Fibroblast of mammary gland (primary cell): ENCODE data around the gene SRGAP2C.
"Not testable (repeated sequence)": the region's sequence is repeated elsewhere in the genome, so short reads cannot be mapped to it uniquely, and the experiment has no call there.

Experiments
- DNase-seq: peaks from one replicate; pipeline ENCODE4 v3.0.0-alpha.2; 2010; ENCODE audit warnings: low read depth
- H3K4me3 ChIP-seq: 2 replicates; pipeline ENCODE4 v1.5.1; 2011; ENCODE audit warnings: low read depth, mild to moderate bottlenecking, low read length, moderate library complexity; ENCODE audit not compliant: control insufficient read depth

The SRGAP2C gene

DNA sequence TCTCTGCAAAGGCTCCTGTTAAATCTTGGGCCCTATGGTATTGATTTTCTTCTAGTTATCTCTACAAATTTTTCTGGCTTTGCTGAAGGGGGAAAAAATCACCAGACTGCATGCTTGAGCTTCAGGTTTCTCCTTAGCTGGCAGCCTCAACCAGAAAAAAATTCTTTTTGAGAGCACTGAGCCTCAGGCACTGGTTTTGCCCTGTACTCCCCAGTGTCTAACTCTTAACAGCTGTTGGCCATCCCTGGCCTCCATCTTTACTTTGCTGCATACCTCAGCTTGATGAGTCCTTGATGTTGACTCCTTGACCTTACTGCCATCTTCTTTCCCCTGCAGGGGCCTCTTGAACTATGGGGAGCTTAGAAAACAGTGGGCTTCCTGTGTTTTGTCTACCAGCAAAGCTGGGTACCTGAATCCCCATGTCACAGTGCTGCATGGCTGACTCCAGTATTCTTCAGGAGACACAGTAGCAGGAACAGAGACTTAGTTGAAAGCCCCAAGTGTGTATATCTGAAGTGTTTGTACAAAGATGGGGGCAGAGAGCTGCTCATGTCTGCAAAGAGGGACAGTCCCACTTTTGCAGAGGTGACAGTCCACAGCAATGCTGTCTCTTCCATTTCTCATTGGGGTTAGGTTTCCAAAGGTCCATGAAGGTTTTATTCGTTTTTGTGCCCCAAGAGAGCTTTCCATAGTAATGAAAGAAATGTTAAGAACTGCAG is 31.1 kb downstream of the SRGAP2C start:
- DNase-seq, H3K4me3 ChIP-seq: not testable (repeated sequence)

DNA sequence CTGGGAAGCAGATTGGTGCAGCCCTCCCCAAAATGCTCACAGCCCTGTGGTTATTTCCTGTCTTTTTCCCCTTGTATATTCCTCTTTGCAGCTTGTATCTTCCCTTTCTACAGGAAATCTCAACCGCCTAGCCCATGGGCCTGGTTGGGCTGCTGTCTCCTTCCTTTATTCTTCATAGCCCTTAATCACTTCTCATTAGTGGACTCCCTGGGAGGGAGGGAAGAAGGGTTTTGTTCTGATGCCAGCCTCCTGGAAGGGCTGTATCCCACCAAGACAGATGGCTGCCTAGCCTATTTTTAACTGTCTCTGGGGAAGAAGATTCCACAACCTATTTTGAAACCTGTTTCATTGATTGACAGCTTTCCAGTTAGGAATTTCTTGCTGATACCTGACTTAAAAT is 31.9 kb downstream of the SRGAP2C start:
- not testable (repeated sequence) for H3K4me3 ChIP-seq, DNase-seq

DNA sequence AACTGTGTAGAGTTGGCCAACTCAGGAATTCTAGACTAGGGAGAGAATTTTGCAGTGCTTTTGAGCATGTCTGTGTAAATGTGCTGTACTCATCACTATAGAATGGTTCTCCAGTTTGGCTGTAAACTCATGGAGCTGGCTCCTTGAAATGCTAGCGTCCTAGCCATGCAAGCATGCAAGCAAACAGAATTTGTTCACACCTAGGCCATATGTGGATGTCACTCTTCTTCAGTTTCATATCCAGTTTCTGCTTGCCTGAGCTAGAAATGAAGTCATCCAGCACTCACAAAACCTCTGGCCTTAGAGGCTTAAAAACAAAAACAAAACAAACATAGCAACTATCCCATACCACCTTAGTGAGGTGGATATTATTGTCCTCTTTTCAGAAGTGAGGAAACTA is 37.0 kb downstream of the SRGAP2C start:
- H3K4me3 ChIP-seq, DNase-seq: not testable (repeated sequence)

DNA sequence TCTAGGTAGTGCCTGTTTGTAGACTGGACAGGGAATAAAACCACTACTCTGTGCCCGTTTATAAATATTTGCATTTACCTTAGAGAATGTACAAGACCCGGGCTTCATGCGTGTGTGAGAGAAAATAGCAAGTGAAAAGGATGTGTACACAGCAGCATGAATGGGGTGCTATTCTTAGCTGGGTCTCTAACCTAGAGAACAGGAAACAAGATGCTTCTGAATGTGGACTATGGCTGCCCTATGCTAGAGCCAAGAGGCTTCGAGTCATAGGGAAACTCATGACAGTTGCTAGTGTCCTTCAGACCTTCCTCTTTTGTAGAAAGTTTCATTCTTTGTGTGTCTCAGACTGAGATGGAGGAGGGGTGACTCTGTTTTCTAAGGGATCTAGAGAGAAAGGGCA is 39.9 kb downstream of the SRGAP2C start:
- not testable (repeated sequence) for H3K4me3 ChIP-seq, DNase-seq

DNA sequence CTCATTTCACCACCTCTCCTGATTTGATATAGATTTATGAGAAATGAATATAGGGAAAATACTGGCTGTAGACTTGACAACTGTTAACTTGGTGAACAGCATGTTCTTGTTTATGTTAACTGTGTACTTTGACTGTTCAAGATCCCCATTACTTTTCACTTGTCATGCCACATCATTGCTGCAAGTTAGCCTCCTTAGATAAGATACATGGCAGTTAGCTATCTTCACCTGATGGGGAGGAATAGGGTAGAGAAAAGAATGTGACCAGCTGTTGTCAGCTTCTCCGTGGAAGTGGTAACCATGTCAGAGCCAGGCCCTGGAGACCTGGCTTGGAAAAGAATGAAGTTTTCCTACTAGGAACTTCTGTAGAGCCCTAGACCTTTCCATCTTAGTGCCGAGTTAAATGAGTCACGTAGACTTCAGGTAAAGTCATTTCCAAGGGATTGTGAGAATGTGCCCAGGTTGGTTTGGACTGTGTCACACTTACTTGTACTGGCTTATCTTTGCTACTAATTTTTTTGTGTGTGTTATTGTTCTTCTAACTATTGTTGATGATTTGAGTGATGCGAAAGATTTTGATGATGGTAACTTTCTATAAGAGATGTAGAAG is 41.6 kb downstream of the SRGAP2C start:
- not testable (repeated sequence) for DNase-seq, H3K4me3 ChIP-seq

DNA sequence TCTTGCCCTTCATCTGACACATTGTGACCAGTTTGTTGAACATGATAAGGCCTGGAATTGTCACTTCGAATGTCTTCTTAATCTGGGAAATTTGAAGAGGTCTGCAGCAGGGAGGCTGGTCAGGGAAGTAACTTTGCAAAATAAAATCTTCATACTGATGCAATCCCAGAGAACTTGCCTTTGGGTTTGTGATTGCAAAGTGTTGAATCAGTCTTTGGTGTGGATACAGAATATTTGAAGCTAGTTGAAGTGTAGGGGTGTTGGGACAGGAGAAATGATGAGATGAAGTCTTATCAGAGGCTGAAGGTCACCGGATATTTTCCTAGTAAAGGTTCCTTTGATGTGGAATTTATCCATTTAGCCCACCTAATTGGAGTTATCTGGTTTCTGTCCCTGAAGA is 42.1 kb downstream of the SRGAP2C start:
- not testable (repeated sequence) for H3K4me3 ChIP-seq, DNase-seq

DNA sequence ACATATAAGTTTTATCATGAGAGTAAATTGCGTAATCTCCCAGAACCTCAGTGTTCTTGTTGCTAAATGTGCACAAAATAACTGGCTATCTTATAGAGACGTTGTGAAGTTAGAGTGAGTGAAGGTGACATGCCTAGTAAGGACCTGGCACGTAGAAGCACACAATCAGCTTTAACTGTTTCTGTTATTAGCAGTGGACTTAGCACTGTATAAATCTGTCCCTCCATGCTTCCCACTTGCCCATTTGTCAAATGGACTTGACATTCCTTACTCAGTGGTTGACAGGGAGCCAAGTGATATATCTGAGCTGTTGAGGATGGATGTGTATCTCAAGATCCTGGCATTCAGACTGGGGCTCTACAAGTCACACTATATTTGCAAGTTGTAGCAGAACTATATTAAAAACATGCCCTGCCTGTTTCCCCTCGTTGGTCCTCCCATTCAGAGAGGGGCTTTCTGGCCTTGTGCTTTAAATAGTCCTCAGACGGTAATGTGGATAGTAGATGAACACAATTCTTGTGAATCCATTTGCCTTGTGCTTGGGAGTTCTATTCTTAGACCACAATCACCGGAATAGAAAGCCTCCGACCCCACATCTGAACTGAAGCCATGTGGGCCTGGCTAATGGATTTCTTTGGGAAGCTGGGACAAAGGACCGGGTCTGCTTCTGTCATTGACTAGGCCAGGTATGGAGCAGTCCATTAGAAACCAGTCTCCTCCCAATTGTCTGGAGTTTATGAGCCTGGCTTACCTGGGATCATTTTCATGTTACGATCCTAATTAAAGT is 43.0 kb downstream of the SRGAP2C start:
- DNase-seq, H3K4me3 ChIP-seq: not testable (repeated sequence)

DNA sequence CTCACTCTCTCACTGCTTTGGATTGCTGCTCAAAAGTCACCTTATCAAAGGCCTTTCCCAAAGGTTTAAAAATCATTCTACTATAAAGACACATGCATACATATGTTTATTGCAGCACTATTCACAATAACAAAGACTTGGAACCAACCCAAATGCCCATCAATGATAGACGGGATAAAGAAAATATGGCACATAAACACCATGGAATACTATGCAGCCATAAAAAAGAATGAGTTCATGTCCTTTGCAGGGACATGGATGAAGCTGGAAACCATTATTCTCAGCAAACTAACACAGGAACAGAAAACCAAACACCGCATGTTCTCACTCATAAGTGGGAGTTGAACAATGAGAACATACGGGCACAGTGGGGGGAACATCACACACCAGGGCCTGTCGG is 45.9 kb downstream of the SRGAP2C start:
- H3K4me3 ChIP-seq, DNase-seq: not testable (repeated sequence)

DNA sequence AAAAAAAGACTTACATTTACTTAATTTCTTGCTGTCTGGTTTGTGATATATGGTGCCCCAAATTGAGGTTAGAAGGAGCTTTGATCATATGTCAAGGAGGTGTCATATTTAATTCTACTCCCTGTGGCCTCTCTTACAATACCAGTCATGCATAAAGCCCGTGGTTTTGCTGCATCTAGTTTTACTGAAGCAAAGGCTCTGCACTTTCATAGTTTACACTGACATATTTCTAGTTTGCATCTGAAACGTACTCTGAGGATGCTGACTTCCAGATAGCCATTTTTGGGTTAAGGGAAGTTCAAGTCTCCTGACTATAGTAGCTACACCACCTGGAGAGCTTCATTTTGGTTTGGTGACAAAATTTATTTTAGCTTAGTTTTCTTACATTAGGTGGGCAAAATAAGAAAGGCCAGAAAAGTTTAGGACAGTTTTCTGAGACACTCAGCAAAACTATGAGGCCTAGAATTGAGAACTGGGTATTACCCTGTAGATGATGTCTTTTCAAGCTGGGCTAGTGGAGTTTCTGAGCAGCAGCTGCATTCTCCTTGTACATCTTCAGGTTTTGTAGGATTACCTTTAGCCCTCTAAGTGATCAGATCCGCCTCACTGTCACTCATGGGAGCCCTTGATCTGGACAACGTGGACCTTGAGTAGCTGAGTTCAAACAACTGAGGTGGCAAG is 47.8 kb downstream of the SRGAP2C start:
- not testable (repeated sequence) for DNase-seq, H3K4me3 ChIP-seq

DNA sequence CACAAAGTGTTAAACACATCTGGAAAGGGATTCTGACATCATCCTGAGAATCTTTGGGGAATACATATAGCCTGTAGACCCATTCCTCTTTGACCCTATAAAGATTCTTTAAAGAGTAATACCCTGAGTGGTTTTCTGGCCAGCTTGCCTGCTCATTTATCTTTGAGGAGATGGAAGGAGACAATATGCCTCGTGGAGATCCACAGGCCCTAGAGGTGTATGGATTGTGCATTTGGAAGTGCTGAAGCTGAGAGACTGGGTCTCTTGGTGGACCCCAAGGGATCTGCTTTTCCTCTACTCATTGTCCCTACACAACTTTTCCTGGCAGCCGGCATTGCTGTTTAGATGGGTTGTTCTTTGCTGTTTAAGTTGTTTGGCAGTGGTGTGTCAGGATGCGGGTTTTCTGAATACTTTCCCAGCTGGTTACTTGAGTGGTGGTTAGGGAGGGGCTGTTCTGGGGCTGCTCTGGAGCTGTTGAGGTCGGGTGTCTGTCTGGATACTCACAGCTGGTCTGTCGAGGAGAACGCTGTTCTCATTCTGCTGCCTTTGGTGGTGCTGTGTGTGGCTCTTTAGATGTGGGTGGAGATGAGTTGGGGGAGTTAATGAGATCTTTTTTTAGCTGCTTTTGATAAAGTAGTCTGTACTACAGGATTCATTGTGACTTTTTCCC is 49.5 kb downstream of the SRGAP2C start:
- DNase-seq, H3K4me3 ChIP-seq: not testable (repeated sequence)

DNA sequence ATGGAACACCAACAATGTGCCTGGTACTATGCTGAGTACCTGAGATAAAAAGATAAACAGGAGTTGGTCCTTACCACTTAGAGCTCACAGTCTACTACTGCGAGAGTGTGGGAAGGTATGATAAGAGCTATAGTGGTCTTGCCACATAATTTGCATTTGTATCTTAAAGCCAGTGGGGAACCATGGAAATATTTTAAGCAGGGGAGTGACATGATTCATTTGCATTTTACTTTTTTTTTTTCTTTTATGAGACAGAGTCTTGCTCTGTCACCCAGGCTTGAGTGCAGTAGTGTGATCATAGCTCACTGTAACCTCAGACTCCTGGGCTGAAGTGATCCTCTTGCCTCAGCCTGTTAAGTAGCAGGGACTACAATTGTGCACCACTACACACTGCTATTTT is 53.6 kb downstream of the SRGAP2C start:
- not testable (repeated sequence) for H3K4me3 ChIP-seq, DNase-seq

DNA sequence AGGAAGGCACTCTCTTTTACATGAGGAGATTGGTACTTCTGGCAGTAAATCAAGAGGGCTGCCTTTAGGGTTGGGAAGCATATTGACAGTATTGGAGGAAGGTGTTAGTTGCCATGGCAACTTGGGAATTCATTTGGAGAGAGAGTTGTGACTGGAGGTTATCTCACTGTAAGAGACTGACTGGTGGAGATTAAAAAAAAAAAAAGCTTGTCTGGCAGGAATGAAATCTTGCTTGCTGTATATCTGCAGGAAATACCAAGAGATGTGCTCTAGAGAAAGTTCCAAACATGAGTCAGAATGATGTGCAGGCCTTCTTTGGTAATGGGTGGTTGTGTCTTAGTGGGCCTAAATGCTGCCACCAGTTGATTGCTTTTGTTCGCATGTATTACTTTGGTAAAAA is 59.1 kb downstream of the SRGAP2C start:
- H3K4me3 ChIP-seq, DNase-seq: not testable (repeated sequence)

DNA sequence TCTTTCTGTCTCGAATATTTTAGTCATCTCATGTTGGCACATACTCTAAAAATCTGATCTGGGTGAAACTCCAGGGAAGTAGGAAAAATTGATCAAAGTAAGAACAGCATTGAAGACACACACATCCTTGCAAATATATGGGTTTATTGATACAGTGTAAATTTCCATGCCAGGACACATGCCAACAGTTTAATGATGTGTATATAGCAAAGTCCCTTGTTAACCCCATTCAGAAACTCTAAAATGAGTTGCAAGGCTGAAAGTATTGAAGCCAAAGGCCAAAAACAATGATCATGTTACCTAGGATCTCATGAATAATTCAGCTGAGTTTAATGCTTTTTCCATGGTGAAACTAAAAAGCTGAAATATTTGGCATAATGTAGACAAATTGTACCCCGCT is 61.6 kb downstream of the SRGAP2C start:
- not testable (repeated sequence) for DNase-seq, H3K4me3 ChIP-seq

DNA sequence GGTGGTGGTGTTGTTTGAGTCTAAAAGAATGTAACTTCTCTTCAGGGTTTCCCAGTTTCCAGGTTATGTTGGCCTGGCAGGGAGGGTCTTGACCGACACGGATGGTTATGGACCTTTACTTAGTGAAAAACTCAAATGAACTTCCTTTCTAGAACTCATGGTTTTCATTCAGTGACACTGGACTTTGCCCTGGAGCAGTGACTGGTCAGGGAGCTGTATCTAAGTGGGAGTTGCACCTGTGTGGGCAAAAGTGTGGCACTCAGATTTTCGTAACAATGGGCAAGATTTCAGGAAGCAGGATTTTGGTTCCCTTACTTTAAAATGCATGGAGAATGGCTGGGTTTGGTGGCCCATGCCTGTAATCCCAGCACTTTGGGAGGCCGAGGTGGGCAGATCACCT is 67.9 kb downstream of the SRGAP2C start:
- not testable (repeated sequence) for H3K4me3 ChIP-seq, DNase-seq

DNA sequence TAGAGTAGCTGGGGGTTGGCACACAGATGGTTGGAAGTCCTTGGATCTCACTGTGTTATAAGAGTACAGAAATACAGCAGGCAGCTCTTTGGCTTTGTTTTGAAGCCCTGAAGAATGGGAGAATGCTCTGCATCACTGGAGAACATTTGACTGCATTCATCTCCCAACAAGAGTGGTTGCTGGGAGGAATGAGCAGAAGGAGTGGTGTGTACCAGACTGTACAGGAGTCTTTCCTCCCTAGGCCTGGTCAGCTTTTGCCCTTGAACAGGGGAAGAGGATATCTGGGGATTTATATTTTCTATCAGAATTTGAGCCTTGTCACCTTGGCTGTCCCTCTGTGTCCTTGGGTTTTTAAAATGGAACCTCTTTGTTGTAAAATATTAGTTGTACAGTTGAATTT is 69.8 kb downstream of the SRGAP2C start:
- not testable (repeated sequence) for DNase-seq, H3K4me3 ChIP-seq

DNA sequence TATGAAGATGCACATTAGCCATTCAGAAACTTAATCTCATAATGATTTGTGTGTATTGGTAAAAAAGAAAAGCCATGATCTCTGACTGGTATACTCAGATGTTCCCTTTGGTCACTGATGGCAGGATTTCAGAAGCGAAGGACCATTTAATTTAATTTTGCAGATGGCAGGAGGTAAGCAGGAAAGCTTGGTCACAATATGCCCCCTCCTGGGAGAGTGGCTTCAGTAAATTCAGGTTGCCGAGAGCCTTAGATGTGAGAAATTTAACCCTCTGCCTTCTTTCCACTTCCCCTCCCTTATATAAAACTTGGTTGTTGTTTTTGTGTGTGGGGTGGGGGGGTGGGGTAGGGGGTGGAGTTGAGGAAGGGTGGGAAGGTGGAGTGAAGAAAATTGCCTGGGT is 72.9 kb downstream of the SRGAP2C start:
- not testable (repeated sequence) for H3K4me3 ChIP-seq, DNase-seq

DNA sequence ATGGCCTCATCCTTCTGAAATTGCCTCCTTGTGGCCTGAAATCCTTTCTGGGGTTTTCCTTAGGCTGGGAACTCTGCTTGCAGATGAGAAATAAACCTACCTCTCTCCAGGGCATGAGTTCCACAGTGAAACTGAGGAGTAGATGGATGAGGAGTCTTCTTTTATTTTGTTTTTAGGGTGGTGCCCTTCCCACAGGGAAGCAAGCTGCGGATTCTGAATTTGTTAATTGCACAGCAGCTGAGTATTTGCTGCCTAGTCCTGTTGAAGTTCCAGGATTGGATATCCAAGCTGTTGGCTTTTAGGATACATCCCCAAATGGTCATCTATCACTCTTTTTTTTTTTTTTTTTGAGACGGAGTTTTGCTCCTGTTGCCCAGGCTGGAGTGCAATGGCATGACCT is 73.4 kb downstream of the SRGAP2C start:
- not testable (repeated sequence) for H3K4me3 ChIP-seq, DNase-seq

DNA sequence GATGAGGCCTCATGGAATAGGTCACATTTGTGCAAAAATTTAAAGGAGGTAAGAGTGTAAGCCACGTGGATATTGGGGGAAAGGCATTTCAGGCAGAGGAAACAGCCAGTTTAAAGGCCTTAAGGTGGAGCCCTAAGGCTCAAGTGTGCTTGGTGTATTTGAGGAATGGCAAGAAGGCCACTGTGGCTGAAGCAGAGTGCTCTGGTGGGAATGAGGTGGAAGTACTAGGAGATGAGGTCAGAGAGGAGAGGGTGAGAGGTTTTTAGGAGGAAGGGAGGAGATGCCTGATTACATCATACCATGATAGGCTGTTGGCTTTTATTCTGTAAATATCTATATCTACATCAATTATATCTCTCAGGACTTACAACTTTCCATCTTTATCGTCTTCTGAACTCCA is 75.4 kb downstream of the SRGAP2C start:
- peak; percentile 3 for DNase-seq

More for the DNA sequence above, 75.4 kb downstream of the SRGAP2C start:
- not testable (repeated sequence) for H3K4me3 ChIP-seq
